Measurements from ENCODE around the gene TMEM72. TPM values are rescaled to one million over a fixed set of nuclear protein-coding genes. Genes with fewer than 3 reads are reported as not detected.

The TMEM72 gene
- total RNA-seq, 2 donors from 2014 or later, result not detected

DNA sequence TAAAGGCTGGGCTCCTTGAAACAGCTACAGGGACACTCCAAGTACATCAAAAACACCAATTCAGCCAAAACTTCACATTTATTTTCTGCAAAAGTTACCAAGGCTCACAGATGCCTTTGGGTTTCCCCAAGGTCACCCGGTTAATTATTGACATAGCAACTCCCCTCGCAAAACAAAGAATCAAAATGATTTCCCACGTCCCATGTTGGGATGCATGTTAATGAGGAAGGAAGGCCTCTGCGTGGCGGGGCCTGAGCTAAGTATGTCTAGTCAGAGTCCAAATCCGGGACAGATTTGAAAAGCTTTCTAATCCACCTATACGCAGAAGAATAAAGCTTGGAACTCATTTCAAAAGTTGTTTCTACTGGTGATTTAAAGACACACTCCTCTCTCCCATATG is 535 bp upstream of the TMEM72 start:
- no peak overlapping the region for H3K4me3 ChIP-seq
- DNase-seq (ENCODE audit: low spot score) (no peak), ATAC-seq (ENCODE audit: insufficient number of reproducible peaks, low FRiP score, low read depth) (no peak)
- no peaks in the 10 kb centered on the region for H3K27me3 ChIP-seq (replicated peaks; ENCODE audit: insufficient read depth)
- no peaks in the 10 kb centered on the region for H3K36me3 ChIP-seq
- no peaks in the 10 kb centered on the region for H3K4me1 ChIP-seq (ENCODE audit: control insufficient read depth in 1 of 2, low read depth in 2 of 2)
- no peaks in the 10 kb centered on the region for H3K9me3 ChIP-seq
- TF ChIP-seq, protein P1, sequence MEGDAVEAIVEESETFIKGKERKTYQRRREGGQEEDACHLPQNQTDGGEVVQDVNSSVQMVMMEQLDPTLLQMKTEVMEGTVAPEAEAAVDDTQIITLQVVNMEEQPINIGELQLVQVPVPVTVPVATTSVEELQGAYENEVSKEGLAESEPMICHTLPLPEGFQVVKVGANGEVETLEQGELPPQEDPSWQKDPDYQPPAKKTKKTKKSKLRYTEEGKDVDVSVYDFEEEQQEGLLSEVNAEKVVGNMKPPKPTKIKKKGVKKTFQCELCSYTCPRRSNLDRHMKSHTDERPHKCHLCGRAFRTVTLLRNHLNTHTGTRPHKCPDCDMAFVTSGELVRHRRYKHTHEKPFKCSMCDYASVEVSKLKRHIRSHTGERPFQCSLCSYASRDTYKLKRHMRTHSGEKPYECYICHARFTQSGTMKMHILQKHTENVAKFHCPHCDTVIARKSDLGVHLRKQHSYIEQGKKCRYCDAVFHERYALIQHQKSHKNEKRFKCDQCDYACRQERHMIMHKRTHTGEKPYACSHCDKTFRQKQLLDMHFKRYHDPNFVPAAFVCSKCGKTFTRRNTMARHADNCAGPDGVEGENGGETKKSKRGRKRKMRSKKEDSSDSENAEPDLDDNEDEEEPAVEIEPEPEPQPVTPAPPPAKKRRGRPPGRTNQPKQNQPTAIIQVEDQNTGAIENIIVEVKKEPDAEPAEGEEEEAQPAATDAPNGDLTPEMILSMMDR (IDR thresholded peaks at IDR 0.05), result no peak
- H3K27ac ChIP-seq, result no peak overlapping the region

DNA sequence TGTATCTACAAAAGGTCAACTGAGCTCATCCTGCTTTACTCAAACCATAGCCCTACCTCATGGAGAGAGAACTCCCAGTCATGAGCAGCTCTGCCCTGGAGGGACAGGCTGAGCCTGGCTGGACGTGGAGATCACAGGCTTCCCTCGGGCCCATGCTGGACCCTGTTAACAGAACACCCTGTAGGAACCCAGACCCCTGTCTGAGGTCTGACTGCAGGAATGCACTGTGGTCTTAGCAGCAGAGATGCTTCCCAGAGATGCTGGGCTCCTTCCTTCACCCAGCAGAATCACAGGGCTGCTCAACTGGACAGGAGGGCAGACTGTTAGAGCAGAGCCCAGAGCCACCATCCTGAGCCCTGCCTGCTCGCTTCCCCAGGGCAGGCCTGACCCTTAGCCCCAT is 814 bp downstream of the TMEM72 start:
- Histone ChIP-seq H3K27ac (no peak overlapping the region), H3K4me1 (ENCODE audit: control insufficient read depth in 1 of 2, low read depth in 2 of 2) (no peaks in the 10 kb centered on the region), H3K9me3 (no peaks in the 10 kb centered on the region), H3K36me3 (no peaks in the 10 kb centered on the region), H3K4me3 (no peak overlapping the region), H3K27me3 (replicated peaks; ENCODE audit: insufficient read depth) (no peaks in the 10 kb centered on the region)
- no peak for ATAC-seq (ENCODE audit: insufficient number of reproducible peaks, low FRiP score, low read depth)
- no peak for DNase-seq (ENCODE audit: low spot score)
- TF ChIP-seq, protein P1 (IDR thresholded peaks at IDR 0.05), result no peak

DNA sequence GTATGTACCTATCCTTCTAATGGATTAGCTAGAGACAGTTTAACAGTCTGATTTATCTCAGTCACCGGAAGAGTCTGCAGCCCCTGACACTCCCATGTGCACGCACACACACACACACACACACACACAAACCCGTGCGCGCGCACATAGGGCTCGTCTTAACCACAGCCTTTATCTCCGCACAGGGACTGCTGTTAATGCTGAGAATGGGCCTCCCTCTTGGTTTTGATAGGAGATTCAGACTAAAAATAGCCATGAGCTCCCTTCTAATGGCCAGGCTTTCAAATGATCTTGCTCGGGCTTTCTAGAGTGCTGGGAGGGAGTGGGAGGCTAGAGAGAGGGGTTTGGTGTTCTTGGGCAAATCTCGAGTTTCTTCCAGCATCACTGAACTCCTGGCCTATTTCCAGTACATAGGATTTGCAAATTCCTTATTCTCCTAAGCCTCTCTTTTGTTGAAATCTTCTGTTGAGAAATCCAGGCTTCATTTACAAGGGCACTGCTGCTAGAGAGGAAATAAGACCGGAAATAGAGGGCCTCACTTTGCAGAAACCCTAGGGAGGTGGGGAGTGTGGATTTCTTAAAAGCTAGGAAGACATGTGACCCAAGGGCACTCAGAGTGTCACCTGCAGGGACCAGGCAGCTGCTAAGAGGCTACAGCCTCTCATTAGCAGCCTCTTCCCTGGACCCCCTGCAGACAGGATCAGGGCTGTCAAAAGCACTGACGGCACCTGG is 2.4 kb downstream of the TMEM72 start:
- DNase-seq (ENCODE audit: low spot score) (no peak), ATAC-seq (ENCODE audit: insufficient number of reproducible peaks, low FRiP score, low read depth) (no peak)
- H3K36me3 ChIP-seq, result no peaks in the 10 kb centered on the region
- H3K4me3 ChIP-seq, result no peak overlapping the region
- H3K27me3 ChIP-seq (replicated peaks; ENCODE audit: insufficient read depth), result no peaks in the 10 kb centered on the region
- no peaks in the 10 kb centered on the region for H3K9me3 ChIP-seq
- TF ChIP-seq, protein P1 (IDR thresholded peaks at IDR 0.05), result no peak
- H3K27ac ChIP-seq, result no peak overlapping the region
- no peaks in the 10 kb centered on the region for H3K4me1 ChIP-seq (ENCODE audit: control insufficient read depth in 1 of 2, low read depth in 2 of 2)

DNA sequence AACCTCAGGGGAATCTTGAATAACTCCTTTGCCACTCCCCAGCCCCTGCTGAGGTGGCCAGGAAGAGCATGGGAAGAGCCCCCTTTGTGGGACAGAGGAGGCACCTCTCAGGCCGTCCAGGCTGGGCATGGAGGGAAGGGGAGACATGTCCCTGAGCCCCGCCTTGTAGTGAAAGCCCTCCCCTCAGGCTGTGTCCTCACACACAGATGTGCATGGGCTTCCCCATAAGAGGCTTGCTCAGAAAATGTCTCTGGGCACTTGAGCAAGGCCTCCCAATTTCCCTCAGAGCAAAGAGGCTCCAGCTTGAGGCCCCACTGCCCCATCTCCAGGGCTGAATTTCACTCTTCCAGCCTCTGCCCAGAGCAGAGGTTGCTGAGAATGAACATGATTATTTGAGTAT is 3.8 kb downstream of the TMEM72 start:
- Histone ChIP-seq H3K27me3 (replicated peaks; ENCODE audit: insufficient read depth) (no peaks in the 10 kb centered on the region), H3K36me3 (no peaks in the 10 kb centered on the region), H3K9me3 (no peaks in the 10 kb centered on the region), H3K27ac (no peak overlapping the region), H3K4me1 (ENCODE audit: control insufficient read depth in 1 of 2, low read depth in 2 of 2) (no peaks in the 10 kb centered on the region), H3K4me3 (no peak overlapping the region)
- ATAC-seq (ENCODE audit: insufficient number of reproducible peaks, low FRiP score, low read depth) (no peak), DNase-seq (ENCODE audit: low spot score) (no peak)
- TF ChIP-seq, protein P1 (IDR thresholded peaks at IDR 0.05), result no peak

DNA sequence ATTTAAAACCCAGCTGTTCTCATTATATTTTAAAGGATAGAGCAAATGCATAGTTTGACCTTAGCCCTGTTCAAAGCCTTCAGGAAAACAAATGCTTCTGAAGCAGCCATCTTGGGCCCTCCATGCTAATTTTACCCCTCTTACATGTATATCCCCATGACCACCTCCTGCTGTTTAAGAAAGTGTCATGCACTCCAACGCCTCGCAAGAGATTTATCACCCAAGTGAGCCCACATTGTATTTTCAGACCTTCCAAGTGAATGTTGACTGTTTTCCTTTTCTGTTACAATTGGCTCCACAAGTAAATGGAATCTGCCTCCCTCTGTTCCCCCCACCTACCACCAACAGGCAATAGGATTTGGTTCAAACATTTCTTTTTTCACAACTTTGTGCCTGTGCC is 5.3 kb downstream of the TMEM72 start:
- Histone ChIP-seq H3K4me1 (ENCODE audit: control insufficient read depth in 1 of 2, low read depth in 2 of 2) (no peaks in the 10 kb centered on the region), H3K4me3 (no peak overlapping the region), H3K27ac (no peak overlapping the region), H3K9me3 (no peaks in the 10 kb centered on the region), H3K27me3 (replicated peaks; ENCODE audit: insufficient read depth) (no peaks in the 10 kb centered on the region), H3K36me3 (no peaks in the 10 kb centered on the region)
- TF ChIP-seq, protein P1 (IDR thresholded peaks at IDR 0.05), result no peak
- DNase-seq (ENCODE audit: low spot score) (no peak), ATAC-seq (ENCODE audit: insufficient number of reproducible peaks, low FRiP score, low read depth) (no peak)
